Measurements from ENCODE around the gene SCRT2.
A peak's percentile ranks its signal among the peaks of the same experiment; 100 is the strongest.
"Not testable (repeated sequence)": the region's sequence is repeated elsewhere in the genome, so short reads cannot be mapped to it uniquely, and the experiment has no call there.

Gene SCRT2

DNA sequence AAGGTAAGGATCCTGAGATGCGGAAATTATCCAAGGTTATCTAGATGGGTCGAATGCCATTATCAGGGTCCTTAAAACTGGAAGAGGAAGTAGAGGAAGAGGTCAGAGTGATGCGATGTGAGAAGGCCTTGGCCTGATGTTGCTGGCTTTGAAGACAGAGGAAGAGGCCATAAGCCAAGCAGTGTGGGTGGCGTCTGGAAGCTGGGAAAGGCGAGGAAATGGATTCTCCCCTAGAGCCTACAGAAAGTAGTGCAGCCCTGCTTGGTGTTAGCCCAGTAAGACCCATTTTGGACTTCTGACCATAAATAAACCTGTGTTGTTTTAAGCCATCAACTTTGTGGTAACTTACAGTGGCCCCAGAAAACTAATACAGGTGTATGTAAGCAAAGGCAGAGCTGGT, 24.6 kb downstream of the SCRT2 start:
- no peak for DNase-seq

DNA sequence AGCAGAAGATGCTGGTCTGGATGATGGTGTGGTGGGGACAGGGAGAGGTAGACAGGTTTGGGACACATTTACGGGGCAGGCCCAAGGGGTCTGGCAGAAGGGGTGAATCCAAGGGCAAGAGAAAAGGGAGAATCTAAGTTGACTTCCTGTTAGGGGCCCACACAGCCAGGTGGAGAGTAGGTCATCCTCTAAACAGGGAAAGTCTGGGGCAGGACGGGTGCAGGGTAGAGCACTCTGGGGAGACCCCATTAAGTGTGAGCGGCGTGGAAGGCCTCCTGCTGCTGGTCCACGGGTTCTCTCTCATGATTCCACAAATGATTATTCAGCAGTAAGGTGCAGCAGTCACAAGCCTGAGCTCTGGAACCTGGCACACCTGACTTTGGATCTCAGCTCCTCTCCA, 25.3 kb downstream of the SCRT2 start:
- no peak for DNase-seq

DNA sequence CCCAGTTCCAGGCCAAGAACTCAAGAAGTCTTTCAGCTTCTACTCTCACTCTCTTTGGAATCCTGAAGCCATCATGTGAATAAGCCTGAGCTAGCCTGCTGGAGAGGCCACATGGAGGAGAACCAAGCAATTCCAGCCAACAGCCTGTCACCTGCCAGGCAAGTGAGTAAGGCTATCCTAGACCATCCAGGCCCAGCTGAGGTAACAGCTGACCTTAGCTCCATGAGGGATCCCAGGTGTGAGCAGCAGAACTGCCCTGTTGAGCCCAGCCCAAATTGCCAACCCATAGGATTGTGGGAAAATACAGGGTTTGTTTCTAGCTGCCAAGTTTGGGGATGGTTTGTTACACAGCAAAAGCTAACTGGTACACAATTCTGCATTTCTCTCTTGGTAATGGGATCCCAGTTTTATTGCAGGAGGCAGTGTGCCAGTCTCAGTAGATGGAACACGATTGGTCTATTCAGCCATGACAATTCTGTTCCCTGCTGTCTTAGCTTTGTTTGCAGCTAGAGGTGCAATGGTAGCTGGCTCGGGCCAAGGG, 28.1 kb downstream of the SCRT2 start:
- no peak for DNase-seq

DNA sequence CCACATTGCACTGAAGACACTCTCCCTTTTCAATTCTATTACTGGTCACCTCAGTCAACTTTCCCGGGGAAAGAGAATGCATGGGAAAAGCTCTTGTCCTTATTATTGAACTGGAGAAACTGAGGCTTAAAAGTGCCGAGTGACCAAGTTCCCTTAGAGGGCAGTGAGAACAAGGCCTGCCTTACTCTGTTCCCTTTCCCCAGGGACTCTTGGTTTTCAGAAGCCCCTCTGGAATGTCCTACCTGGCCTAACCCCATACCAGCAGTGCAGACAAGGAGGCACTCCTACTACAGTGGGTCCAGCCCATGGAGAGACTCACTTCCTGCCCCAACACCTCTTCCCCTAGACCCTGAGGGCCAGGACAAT, 28.8 kb downstream of the SCRT2 start:
- DNase-seq, result no peak

DNA sequence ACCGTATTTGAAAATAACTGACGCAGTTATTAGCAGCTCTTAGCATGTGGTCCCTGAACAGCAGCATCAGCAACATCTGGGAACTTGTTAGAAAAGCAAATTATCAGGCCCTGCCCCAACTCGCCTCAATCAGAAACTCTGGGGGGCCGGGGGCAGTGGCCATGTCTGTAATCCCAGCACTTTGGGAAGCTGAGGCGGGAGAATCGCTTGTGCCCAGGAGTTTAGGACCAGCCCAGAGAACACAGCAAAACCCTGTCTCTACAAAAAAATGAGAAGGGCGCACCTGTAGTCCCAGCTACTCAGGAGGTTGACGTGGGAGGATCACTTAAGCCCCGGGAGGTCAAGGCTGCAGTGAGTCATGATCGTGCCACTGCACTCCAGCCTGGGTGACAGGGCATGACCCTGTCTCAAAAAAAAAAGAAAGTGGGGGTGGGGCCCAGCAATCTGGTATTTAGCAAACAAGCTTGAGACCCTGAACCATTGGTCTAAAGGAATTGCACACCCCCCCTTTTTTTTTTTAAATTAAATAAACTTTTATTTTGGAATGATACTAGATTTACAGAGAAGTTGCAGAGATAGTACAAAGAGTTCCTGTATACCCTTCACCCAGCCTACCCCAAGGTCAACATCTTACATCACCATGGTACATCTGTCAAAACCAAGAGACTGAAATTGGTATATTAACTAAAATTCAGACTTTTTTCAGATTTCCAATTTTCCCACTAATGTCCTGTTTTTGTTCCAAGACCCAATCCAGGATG, 29.3 kb downstream of the SCRT2 start:
- no peak for DNase-seq

DNA sequence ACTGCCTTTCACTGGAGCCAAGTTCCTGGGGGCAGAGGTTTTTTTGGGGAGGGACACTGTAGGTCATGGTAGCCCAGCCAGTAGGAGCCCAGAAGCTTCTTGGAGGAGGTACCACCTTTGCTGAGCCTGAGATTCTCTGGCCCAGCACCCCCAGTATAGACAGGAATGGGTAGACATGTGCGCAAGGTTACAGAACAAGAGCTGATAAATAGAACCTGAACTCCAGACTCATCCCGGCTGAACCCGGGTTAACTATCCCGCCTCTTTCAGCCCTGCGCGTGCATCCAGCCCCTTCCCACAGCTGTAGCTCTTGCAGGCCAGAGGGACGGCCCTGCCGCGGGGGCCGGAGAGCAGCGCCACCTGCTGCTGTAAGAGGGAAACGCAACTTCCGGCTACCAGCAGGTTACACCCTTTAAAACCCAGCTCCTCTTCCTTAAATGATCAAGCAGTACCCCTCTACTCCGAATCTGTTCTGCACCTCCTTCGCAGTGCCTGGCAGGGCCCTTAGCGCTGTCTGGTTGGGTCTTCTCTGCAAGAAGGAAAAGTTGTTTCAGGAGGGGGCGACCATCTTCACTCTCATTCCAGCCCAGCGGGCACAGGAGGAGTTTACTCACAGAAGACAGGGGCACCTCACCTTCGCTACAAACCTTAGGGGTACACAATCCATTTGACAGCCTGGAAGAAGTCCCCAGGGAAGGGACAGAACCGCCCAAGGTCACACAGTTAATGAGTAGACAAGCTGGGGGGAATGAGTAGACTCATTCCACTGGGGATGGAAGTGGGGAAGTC, 30.1 kb downstream of the SCRT2 start:
- DNase-seq, result peak; percentile 77

DNA sequence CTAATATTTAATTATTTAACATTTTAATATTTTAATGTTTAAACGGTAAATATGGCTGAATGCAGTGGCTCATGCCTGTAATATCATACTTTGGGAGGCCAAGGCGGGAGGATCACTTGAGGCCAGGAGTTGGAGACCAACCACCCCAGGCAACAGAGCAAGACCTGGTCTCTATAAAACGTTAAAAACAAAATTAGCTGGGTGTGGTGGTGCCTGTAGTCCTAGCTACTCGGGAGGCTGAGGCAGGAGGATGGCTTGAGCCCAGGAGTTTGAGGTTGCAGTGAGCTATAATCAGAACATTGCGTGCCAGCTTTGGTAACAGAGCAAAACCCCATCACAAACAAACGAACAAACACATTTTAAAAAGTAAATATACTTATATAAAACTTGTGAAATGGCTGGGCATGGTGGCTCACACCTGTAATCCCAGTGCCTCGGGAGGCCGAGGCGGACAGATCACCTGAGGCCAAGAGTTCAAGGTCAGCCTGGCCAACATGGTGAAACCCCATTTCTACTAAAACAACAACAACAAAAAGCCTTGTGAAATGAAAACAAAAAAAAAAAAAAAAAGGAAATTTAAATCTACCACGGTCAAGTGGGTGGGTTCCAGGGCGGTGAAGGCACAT, 30.8 kb downstream of the SCRT2 start:
- no peak for DNase-seq

DNA sequence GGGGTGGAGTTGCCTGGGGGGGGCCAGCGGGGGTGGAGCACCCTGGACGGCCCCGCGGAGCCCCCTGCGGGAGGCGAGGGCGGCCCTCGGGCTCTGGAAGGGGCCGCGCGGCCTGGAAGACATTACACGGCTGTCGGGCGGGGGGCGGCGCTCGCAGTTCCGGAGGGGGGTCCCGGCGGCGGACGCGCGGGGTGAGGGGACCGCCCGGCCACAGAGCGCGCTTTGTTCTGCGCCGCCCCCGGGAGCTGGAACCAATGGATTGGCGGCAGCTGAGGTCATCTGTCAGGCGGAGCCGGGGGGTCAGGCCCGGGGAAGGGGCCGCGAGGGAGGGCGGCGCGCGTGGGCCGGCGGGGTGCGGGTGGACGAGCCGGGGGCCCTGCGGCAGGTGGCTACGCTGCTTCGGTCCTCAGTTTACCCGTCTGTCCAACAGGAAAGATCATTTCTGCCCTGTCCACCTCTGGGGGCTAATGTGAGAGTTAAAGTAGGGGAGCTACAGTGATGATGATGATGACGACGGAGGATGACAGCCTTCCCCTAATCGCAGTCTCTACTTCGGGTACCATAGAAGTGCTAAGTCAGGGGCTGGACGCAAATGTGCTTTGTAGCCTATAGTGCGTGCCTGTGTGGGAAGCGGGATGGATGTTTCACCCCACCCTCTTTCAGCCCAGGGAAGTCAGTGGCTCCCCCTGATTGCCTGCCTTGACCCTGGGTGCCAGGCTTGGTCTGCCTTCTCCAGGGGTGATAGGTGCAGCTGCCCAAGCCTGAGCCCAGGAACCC, 33.0 kb downstream of the SCRT2 start:
- DNase-seq, result no peak

DNA sequence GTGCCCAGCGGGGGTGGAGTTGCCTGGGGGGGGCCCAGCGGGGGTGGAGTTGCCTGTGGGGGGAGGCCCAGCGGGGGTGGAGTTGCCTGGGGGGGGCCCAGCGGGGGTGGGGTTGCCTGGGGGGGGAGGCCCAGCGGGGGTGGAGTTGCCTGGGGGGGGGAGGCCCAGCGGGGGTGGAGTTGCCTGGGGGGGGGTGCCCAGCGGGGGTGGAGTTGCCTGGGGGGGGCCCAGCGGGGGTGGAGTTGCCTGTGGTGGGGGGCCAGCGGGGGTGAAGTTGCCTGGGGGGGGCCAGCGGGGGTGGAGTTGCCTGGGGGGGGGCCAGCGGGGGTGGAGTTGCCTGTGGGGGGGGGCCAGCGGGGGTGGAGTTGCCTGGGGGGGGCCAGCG, 33.6 kb downstream of the SCRT2 start:
- not testable (repeated sequence) for DNase-seq

DNA sequence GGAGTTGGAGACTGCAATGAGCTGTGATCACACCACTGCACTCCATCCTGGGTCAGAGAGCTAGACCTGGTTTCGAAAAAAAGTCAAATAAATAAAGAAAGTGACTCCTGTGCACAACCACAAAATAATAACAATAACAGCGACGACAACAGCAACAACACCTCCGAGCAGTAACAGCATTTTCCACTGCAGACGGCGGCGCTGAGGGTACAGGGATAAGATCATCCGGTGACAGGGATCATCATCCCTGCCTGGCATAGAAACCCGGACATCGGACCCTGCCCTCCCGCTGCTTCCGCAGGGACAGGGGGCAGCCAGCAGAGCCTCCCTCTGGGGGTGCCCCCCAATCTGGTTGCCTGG, 34.1 kb downstream of the SCRT2 start:
- no peak for DNase-seq

DNA sequence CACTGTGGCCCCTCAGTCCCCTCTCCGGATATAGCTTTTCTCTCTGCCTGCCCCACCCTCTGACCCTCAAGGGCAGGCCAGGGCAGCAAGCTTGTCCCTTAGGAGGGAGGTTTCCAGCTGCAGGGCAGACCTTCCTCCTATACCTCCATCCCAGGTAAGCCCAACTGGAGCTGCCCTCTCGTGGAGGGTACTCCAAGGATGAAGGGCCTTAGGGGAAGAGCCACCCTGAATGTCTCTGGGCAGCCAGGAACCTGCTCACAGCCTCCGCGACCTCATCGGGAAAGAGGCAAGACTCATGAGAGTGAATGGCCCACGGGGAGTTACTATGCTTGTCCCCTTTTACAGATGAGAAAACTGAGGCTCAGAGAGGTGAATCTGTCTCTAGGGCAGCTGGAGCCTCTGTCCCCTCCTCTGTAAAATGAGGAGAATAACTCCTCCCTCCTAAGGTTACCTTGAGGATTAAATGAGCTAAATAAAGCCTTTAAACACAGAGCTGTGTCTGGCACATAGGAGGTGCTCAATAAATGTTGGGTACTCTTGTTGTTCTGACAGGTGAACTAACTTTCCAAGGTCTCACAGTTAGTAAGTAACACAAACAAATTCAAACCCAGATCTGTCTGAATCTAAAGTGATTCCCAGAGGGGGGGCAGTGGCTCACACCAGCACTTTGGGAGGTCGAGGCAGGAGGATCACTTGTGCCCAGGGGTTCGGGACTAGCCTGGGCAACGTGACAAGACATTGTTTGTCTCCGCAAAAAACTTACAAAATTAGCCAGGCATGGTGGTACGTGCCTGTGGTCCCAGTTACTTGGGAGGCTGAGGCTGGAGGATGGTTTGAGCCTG, 34.7 kb downstream of the SCRT2 start:
- no peak for DNase-seq

DNA sequence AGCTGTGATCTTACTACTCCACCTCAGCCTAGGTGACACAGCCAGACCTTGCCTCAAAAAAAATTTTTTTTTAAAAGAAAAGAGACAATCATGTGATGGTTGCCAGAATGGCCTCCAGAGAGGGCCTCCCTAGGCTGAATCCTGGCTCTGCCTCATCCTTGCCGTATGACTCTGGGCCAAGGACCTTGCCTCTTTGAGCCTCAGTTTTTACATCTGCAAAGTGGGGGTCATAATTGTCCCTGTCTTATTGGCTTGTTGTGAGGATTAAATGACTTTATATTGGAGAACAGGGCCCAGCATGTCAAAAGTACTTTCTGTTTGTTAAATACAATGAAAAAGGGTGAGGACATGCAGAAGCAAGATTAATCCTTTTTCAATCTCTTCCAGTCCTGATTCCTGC, 37.0 kb downstream of the SCRT2 start:
- DNase-seq, result no peak

DNA sequence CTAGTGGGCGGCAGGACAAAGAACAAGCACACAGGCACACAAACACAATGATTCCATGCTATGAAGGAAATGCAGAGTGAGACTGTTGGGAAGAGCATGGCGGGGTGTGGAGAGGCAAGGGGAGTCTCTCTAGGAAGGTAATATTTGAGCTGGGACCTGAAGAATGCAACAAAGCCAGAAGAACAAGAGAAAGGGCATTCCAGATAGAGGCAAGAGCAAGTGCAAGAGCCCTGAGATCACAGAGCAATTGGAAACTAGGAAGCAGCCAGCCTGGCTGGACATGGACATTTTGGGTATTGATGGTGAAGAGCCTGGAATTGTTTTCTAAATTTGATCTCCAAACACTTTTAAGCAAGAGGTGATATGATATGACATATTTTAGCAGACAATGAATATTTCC, 38.0 kb downstream of the SCRT2 start:
- no peak for DNase-seq

DNA sequence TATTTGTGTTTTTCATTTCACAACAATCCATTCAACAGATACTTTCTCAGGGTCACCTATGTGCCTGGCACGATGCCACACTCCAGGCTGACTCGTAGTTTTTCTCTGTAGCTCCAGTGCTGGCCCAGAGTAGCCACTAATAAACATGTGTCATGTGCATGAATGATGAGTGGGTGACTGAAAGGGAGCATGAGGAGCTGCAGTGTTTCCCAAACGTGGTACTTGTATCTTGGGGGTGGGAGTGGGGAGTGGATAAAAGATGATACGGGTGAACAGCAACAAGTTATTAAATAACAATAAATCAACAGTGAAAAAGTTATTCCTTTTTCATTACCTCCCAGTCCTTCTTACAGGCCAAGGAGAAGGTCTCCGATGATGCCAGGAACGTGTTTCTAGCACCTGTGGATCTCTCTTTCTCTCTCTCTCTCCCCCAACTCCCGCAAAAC, 39.7 kb downstream of the SCRT2 start:
- no peak for DNase-seq

DNA sequence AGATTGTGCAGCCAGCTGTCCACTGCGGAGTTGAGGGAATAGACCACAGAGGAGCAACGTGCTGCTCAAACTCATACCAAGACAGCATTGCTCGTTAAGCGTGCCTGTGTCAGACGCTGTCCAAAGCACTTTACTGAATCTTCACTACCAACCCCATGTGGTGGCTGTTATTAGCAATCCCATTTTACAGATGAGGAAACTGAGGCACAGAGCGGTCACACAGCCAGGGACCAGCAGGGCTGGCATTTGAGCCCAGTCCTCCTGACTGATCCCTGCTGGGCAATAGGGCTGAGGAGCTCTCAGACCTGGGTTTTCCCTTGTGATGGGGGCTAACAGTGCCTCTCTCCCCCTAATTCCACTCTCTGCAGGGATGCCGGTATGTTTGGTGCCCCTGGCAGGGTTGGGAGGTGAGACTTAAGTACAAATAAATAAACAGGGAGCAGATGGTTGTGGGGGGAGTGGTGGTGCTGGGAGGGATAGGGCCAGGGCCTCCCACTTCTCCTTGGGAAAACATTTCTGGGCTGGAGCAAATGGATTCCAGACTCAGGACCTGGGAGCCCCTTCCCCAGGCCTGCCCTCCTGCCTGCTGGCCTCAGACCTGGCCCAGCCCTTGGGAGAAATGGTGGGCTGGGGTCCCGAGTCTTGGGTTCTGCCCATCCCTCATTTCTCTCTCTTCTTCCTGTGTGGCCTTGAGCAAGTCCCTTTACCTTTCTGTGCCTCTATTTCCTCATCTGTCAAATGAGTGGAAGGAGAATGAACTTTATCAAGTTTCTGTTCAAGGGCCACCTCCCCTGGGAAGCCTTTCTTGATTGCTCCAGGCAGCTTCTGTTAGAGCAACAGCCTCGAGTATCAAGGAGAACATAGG, 40.3 kb downstream of the SCRT2 start:
- DNase-seq, result no peak

DNA sequence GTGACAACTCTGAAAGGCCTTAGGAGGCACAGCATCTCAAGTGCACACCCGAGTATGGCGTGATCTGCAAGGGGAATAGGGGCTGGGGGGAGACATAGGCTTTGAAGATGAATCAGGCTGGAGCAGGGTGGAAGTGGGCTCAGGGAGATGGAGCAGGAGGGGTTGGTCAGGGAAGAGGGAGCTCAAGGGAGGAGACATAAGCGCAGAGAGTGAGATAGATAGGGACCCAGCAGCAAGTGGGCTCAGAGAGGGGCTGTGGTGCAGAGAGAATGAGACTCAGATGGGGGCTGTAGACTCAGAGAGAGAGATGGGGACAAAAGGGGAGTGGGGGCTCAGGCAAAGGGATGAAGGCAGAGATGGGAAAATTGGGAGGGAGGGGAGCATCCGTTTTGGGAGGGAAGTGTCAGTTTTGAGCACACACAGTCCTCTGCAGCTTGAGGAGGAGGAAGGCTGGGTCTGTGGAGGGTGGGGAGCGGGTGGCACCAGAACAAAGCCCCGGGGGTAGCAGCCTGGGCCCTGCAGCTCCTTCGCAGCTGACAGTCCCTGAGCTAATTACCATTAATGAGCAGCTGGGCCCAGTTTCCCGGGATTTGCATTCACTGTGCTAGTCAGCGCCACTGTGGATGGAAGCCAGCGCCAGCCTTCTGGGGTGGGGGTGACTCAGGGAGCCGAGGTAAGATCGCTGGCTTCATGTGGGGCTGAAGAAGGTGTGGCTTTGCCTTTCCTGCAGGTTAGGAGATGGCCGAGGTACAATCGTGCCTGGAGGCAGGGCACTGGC, 41.3 kb downstream of the SCRT2 start:
- no peak for DNase-seq

DNA sequence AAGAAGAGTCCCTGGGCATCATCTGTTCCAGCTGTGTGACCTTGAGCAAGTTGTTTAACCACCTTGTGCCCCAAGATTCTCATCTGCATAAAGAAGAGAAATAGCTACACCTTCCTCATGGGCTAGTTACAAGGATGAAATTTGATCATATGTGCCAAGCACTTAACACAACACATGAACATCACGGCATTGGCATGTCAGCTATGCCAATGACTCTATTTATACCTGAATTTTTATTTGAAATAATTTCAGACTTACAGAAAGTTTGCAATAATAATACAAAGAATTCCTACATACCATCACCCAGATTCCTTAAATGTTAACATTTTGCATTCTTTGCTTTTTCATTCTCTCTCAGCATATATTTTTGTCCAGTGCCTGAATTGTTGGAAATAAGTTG, 44.5 kb downstream of the SCRT2 start:
- DNase-seq, result no peak

DNA sequence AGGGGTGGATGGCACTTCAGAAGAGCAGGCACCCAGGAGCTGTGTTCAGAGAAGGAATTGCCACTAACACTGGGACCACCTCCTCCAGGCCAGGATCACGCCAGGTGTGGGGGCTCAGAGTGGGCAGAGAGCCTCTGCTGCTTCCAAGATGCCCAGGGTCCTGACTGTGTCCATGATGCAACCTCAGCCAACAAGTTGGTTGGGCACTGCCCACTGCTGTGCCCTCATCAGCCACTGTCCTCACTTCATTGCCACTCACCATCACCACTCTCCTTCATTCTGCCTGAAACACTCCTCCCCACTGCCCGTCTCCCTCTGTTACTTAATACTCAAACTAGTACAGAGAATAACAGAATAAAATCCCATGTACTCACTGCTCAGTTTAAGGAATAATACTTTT, 49.0 kb downstream of the SCRT2 start:
- no peak for DNase-seq

DNA sequence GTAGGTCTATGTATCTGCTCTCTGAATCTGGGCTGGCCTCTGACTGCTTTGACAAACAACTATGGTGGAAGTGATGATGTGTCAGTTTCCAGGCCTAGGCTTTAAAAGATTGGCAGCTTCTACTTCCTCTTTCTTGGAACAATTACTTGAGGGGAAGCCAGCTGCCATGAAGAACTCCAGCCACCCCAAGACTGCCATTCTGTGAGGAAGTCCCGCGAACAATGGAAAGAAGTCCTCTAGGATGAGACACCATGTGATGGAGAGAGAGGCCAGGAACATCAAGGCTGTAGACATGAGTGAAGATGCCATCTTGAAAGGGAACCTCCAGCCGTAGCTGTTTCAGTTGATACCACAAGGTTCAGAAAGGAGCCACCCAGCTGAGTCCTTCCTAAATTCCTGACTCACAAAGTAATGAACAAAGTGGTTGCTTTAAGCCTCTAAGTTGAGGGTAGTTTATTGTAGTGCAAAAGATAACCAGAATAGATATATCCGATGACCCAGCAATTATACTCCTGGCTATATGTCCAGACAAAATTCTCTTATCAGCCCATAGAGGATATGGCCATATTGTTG, 50.2 kb downstream of the SCRT2 start:
- DNase-seq, result peak; percentile 37

DNA sequence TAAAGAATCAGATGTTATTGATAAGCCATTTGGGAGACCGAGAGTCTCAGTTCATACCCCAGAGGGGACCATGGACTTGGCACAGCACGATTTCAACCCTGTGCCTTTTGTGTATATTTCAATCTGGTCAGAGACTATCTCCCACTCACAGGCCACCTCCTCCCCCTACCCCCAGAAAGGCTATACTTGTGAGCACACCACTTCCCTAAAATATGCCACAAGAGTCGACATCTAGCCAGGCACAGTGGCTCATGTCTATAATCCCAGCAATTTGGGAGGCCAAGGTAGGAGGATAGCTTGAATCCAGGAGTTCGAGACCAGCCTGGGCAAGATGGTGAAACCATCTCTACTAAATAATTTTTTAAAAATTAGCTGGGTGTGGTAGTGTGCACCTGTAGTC, 51.9 kb downstream of the SCRT2 start:
- no peak for DNase-seq
